Left ventricle myocardium inferior (tissue), 1 donor: ENCODE data around the gene RAD23B. TPM values are rescaled to one million over a fixed set of nuclear protein-coding genes. Genes with fewer than 3 reads are reported as not detected.

ENCODE experiments used
- DNase-seq: peaks from one replicate; pipeline ENCODE4 v3.0.0-alpha.2; 2020
- H3K27ac ChIP-seq: fragments of 200-600 bp; replicated peaks from 2 replicates; pipeline ENCODE4 v1.8.0; 2021
- H3K27me3 ChIP-seq: fragments of 200-600 bp; 2 replicates; pipeline ENCODE4 v1.8.0; 2021; ENCODE audit warnings: low read depth
- H3K36me3 ChIP-seq: fragments of 200-600 bp; 2 replicates; pipeline ENCODE4 v1.8.0; 2021
- H3K4me1 ChIP-seq: fragments of 200-600 bp; 2 replicates; pipeline ENCODE4 v1.8.0; 2021
- H3K4me3 ChIP-seq: fragments of 200-600 bp; 2 replicates; pipeline ENCODE4 v1.8.0; 2021; ENCODE audit warnings: mild to moderate bottlenecking, moderate library complexity
- H3K9me3 ChIP-seq: fragments of 200-600 bp; replicated peaks from 2 replicates; pipeline ENCODE4 v1.8.0; 2021
- CTCF ChIP-seq: fragments of 200-600 bp; IDR thresholded peaks from 2 replicates; pipeline ENCODE4 v1.8.0; 2021; ENCODE audit warnings: antibody characterized with exemption, mild to moderate bottlenecking, borderline replicate concordance
- intact Hi-C: fragments of 100-400 bp; cut with micrococcal nuclease; formaldehyde crosslinking; loops from one replicate; pipeline ENCODE4 v1.11.0; 2022
- total RNA-seq: library from RNA; stranded (reverse); fragmentation: NEBNext Ultra II Directional; extraction: Animal tissue kit (Norgen Biotek cat#: 25700); gene quantifications from one replicate; pipeline ENCODE4 v1.2.1, GENCODE V29; 2021
- donor health status: DM: no; HTN: yes; CAD: no; lungs with severe emphysema.

Gene RAD23B
- total RNA-seq, 1 donor from 2014 or later: 104 TPM

- Histone ChIP-seq H3K9me3 (no peaks in the 10 kb centered on the region), H3K4me1 (peaks cover 20% of the 10 kb centered on the region), H3K27me3 (no peaks in the 10 kb centered on the region), H3K36me3 (no peaks in the 10 kb centered on the region), H3K27ac (no peak overlapping the region), H3K4me3 (no peak overlapping the region)
- no peak for DNase-seq
- intact Hi-C loops: no loop called here
- no peak for TF ChIP-seq CTCF
Observed at GRCh38 chr9:107275530-107275929, 7.5 kb upstream of the RAD23B start.

GRCh38 chr9:107276966-107277710 lies 5.9 kb upstream of the RAD23B start:
- Histone ChIP-seq H3K9me3 (no peaks in the 10 kb centered on the region), H3K27me3 (no peaks in the 10 kb centered on the region), H3K27ac (no peak overlapping the region), H3K4me3 (no peak overlapping the region), H3K4me1 (peaks cover 23% of the 10 kb centered on the region), H3K36me3 (no peaks in the 10 kb centered on the region)
- no peak for TF ChIP-seq CTCF
- intact Hi-C loops: no loop called here
- DNase-seq: no peak

- no peaks in the 10 kb centered on the region for H3K36me3 ChIP-seq
- no peak overlapping the region for H3K27ac ChIP-seq
- no peak for TF ChIP-seq CTCF
- H3K9me3 ChIP-seq: no peaks in the 10 kb centered on the region
- no peak overlapping the region for H3K4me3 ChIP-seq
- H3K4me1 ChIP-seq: peaks cover 28% of the 10 kb centered on the region
- intact Hi-C loops: no loop called here
- H3K27me3 ChIP-seq: no peaks in the 10 kb centered on the region
- DNase-seq: no peak
Observed at GRCh38 chr9:107277801-107278200, 5.3 kb upstream of the RAD23B start.

GRCh38 chr9:107279086-107279485 lies 4.0 kb upstream of the RAD23B start:
- no peak for DNase-seq
- no peaks in the 10 kb centered on the region for H3K9me3 ChIP-seq
- H3K27me3 ChIP-seq: no peaks in the 10 kb centered on the region
- H3K4me1 ChIP-seq: peaks cover 38% of the 10 kb centered on the region
- intact Hi-C loops: no loop called here
- H3K36me3 ChIP-seq: no peaks in the 10 kb centered on the region
- H3K27ac ChIP-seq: no peak overlapping the region
- H3K4me3 ChIP-seq: no peak overlapping the region
- TF ChIP-seq CTCF: no peak

GRCh38 chr9:107280543-107280942 lies 2.5 kb upstream of the RAD23B start:
- no peak for DNase-seq
- Histone ChIP-seq H3K27ac (no peak overlapping the region), H3K4me3 (no peak overlapping the region), H3K36me3 (no peaks in the 10 kb centered on the region), H3K4me1 (peaks cover 48% of the 10 kb centered on the region), H3K9me3 (no peaks in the 10 kb centered on the region), H3K27me3 (no peaks in the 10 kb centered on the region)
- no peak for TF ChIP-seq CTCF
- intact Hi-C loops: no loop called here
